HG03025 (cell line): ENCODE measurements around the gene FRAS1.
"Not testable (repeated sequence)": the region's sequence is repeated elsewhere in the genome, so short reads cannot be mapped to it uniquely, and the experiment has no call there.

Source experiments
- ATAC-seq: cut with Tn5 transposase; IDR thresholded peaks from one replicate; pipeline ENCODE4 v1.9.1; 2021; ENCODE audit warnings: mild to moderate bottlenecking, moderate library complexity; ENCODE audit not compliant: unreplicated experiment, low FRiP score

The FRAS1 gene

GRCh38 chr4:78410225-78410624 lies 353.1 kb downstream of the FRAS1 start:
- no peak for ATAC-seq

GRCh38 chr4:78410676-78411075 lies 353.6 kb downstream of the FRAS1 start:
- ATAC-seq = no peak

- no peak for ATAC-seq
Measured at GRCh38 chr4:78414116-78414515, 357.0 kb downstream of the FRAS1 start.

DNA sequence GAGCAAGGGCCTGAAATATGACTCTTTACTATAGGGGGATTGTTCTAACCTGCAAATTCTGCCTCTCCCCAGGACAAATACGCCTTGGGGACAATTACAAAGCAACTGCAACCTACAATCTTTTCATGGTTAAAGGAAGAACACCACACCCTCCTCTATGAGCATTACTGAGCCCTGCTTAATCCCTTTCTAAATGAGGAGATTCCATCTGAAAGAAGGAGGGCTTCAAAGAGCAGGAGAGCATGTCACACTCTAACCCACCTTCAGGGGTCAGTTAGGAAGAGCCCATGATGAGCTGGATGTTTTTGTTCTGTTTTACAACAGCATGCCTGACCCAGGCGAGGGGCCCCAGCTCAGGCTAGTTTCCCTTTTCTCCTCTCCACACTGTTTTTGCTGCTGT lies 360.5 kb downstream of the FRAS1 start:
- ATAC-seq = no peak

GRCh38 chr4:78418406-78418805 lies 361.3 kb downstream of the FRAS1 start:
- ATAC-seq = no peak

DNA sequence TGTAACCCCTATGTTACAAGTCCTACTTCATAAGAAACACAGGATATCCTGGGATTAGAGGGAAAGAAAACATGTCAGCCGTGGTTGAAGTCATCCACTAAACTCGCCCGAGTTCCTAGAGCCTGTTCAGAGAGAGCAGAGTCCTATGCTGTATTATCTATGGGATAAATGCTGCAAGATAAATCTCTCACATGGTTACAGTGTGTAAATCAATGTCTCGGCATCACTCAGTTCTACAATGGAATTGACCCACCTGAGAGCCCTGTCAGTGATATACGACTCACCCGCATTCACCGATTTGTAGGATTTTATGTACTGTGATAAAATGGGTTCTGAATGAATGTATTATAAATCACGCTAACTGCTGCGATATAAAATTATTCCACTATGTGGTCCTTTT lies 366.7 kb downstream of the FRAS1 start:
- ATAC-seq = no peak

DNA sequence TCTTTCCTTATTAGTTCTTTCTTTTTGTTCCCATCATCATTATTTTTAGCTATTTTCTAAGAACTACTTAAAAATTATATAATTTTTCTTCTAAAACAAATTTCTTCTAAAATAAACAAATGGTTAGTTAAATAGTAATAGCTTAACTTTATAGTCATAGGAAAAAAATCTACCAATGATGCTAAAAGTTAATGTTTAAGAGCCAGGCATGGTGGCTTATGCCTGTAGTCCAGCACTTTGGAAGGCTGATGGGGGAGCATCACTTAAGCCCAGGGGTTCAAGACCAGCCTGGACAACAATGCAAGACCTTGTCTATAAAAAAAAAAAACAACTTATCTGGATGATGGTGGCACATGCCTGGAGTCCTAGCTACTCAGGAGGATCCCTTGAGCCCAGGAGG lies 367.3 kb downstream of the FRAS1 start:
- ATAC-seq = no peak

- ATAC-seq = no peak
Measured at GRCh38 chr4:78426972-78427371, 369.8 kb downstream of the FRAS1 start.

DNA sequence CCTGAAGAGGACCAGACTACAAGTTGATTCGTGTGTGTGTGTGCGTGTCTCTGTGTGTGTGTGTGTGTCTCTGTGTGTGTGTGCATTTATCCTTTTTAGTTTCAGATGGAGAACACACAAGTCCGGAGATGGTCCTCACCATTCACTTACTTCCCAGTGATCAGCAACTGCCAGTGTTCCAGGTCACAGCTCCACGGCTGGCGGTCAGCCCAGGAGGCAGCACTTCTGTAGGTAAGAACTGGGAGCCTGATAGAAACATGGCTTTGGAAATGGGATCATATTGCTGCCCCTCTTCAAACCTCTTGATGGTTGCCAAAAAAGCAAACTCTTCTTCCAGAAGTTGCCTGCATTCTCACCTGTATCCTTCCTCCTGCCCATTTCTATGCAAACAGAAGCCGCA lies 371.9 kb downstream of the FRAS1 start:
- ATAC-seq = no peak

DNA sequence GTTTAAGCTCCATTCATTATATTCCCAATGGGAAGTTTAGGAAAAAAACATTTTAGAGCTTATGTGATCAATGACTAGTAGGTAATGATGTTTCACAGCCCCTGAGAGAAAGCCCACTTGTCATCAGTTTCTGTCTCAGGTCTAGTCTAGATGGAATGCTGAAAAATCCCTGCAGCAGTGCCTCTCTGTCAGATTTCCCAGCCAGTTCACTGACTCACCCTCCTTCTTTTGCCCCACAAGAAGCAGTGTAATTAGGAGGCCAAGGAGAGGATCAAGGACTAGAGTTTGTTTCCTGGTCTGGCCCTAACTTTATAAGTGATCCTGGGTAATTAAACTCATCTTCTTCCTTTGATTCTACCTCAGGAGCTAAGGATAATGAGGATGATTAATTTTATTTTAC lies 375.8 kb downstream of the FRAS1 start:
- no peak for ATAC-seq

DNA sequence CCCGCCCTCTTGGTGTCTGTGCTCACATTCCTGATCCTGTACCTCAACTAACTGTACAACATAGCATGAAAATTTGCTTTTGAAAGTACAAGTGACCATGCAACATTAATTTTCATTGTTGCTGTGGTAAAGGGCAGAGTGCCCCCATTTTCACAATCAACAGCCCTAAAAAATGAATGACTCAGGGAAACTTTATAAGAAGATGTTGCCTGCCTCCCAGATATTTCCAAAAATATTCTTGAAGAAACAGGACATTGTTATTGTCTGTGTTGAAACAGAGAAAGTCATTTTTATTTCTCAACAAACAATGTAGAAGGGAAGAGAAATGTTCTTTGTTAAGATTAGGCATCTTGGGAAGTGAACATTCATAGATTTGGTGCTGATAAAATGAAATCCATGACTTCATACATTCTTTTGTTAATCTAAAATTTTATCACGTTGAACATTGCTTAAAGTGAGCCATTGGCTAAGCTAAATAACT lies 380.5 kb downstream of the FRAS1 start:
- ATAC-seq = no peak

- ATAC-seq = no peak
Measured at GRCh38 chr4:78439328-78439727, 382.2 kb downstream of the FRAS1 start.

GRCh38 chr4:78441756-78442155 lies 384.6 kb downstream of the FRAS1 start:
- ATAC-seq = no peak

GRCh38 chr4:78446619-78447018 lies 389.5 kb downstream of the FRAS1 start:
- no peak for ATAC-seq

DNA sequence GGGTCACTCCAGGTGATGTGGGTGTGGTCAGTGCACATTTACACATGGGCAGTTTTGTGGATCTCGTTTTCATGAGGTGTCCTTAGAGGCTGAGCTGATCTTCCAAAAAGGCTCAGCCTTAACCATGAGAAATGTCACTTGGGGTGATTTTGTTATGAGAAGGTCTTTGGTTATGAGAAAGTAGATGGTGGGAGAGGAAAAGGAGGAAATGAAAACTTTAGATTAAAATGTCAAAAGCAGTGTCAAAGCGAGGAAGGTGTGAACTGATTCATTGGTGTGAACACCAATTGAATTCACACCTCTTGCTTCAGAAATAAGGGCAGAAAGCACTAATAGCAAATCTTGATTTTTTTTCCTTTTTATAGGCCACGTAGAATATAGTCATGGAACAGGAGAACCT lies 394.3 kb downstream of the FRAS1 start:
- ATAC-seq = no peak

GRCh38 chr4:78454016-78454415 lies 396.9 kb downstream of the FRAS1 start:
- ATAC-seq = no peak

DNA sequence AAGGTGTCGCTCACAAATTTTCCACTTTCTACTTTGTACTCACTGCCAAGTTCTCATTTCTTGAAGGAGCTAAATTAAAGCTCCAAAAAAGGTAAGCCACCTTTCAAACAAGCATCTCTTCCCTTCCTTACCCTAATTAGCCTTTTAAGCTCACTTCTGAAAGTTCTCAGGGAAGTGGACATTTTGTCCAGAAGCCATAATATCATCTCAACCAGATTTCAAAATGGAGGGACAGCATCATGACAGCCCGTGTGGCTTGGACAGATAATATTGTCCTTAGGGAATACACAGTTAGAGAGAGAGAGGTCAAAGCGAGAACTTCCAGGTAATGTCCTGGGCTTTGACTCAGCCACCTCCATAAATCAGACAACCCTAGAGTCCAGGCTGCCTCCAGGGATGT lies 400.6 kb downstream of the FRAS1 start:
- ATAC-seq = no peak

DNA sequence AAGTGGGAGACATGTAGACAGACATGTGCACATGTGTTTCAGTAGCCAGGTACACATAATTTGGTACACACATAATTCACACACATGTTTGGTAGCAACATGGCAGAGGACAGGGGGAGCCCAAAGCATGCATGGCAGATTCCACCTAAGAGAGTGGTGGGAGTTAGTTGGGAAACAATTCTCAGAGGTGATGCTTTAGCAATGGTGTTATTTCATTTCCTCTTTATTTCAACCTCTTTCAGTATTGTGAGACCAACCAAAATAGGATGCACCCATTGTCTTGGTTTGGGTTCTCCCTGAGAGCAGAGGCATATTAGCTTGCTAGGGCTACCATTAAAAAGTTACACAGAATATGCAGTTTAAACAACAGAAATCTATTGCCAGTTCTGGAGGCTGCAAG lies 402.2 kb downstream of the FRAS1 start:
- ATAC-seq = peak; percentile 42

GRCh38 chr4:78460368-78460767 lies 403.2 kb downstream of the FRAS1 start:
- ATAC-seq = no peak

- no peak for ATAC-seq
Measured at GRCh38 chr4:78464265-78464664, 407.1 kb downstream of the FRAS1 start.

GRCh38 chr4:78467223-78467622 lies 410.1 kb downstream of the FRAS1 start:
- ATAC-seq = not testable (repeated sequence)

- no peak for ATAC-seq
Measured at GRCh38 chr4:78468272-78468671, 411.1 kb downstream of the FRAS1 start.

- ATAC-seq = no peak
Measured at GRCh38 chr4:78476108-78476704, 419.1 kb downstream of the FRAS1 start.
